H1 (cell line): Measurements from ENCODE around the gene LIG1. TPM values are rescaled to one million over a fixed set of nuclear protein-coding genes. Genes with fewer than 3 reads are reported as not detected.

Source experiments
- CBX8 ChIP-seq: fragments of 300-800, 300-1000 bp; sonication (generic); IDR thresholded peaks from 2 replicates; pipeline ENCODE4 v1.7.1; 2016; ENCODE audit warnings: low read depth, low read length, borderline replicate concordance
- KDM5A ChIP-seq: fragments of 200-600 bp; IDR thresholded peaks from 2 replicates; pipeline ENCODE4 v1.7.1; 2012; ENCODE audit warnings: mild to moderate bottlenecking, low read length, inconsistent platforms, mixed read lengths
- PHF8 ChIP-seq: fragments of 200-600 bp; sonication (generic); conservative IDR thresholded peaks from 2 replicates; pipeline ENCODE4 v1.7.1; 2012; ENCODE audit warnings: low read depth, mild to moderate bottlenecking, inconsistent platforms, low read length, moderate library complexity
- SP2 ChIP-seq: IDR thresholded peaks from 2 replicates; pipeline ENCODE4 v1.6.1; 2012; ENCODE audit warnings: mild to moderate bottlenecking, low read length, inconsistent platforms
- polyA plus RNA-seq, 7 experiments: library from polyadenylated mRNA; depleted of rRNA in 3 of 7; stranded (reverse) in 5 of 7; unstranded in 2 of 7; fragments of >200 nt in 5 of 7; fragments of 200-250 nt in 2 of 7; gene quantifications; 1 replicate in 5 of 7; 2 replicates in 1 of 7; 4 replicates in 1 of 7; pipeline versions ENCODE4 v1.2.1 to v1.2.3, GENCODE V29; 2011 to 2013; ENCODE audit warnings: missing spikeins in 2 of 7, mixed read lengths in 2 of 7
- total RNA-seq: library from RNA; stranded (reverse); fragmentation: NEBNext Ultra II Directional; extraction: Animal tissue kit (Norgen Biotek cat#: 25700); gene quantifications from 2 replicates; pipeline ENCODE4 v1.2.1, GENCODE V29; 2021
- TF ChIP-seq, protein P1 (sequence below): fragments of 300-600 bp; sonication (generic); IDR thresholded peaks from 2 replicates; pipeline ENCODE4 v1.7.1; 2012; ENCODE audit warnings: low read length, moderate library complexity, mild to moderate bottlenecking, inconsistent platforms; ENCODE audit not compliant: insufficient replicate concordance
- TF ChIP-seq, protein P2 (sequence below): IDR thresholded peaks from 2 replicates; pipeline ENCODE4 v1.6.1; 2012; ENCODE audit warnings: inconsistent platforms

Gene LIG1
- total and polyA plus RNA-seq, 2 of the 8 experiments (the other 6 are each of a cell fraction or from before 2014, with no cell fraction given), result 67.6 to 113 TPM

DNA sequence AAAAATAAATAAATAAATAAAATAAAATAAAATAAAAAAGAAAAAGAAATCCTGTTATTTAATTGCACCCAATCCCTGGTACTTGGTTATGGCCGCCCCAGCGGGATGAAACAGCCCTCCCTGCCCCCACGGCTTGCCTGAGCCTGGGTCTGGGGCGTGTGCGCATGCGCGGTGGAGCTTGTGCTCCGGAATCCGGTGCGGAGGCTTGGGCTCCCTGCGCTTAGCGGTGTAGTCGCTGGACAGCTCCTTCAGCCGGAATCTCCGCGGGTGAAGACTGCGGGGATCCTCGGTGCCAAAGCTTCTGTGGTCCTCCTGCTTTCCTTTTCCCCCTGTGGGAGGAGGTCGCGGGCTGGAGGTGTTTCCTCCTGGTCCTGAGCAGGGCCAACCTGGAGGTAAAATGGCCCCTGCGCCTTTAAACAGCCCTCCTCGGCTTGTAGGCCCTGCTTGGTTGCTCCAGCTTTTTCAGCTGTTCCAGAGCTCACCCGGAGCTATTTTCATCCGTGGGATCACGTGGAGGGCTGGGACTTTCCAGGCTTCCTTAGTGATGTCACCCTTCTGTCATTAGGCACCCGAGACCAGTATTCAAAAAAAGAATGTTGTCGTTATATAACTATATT is 59.7 kb downstream of the LIG1 start, which contains the start of gene PLA2G4C (continued):
- TF ChIP-seq, protein P1, sequence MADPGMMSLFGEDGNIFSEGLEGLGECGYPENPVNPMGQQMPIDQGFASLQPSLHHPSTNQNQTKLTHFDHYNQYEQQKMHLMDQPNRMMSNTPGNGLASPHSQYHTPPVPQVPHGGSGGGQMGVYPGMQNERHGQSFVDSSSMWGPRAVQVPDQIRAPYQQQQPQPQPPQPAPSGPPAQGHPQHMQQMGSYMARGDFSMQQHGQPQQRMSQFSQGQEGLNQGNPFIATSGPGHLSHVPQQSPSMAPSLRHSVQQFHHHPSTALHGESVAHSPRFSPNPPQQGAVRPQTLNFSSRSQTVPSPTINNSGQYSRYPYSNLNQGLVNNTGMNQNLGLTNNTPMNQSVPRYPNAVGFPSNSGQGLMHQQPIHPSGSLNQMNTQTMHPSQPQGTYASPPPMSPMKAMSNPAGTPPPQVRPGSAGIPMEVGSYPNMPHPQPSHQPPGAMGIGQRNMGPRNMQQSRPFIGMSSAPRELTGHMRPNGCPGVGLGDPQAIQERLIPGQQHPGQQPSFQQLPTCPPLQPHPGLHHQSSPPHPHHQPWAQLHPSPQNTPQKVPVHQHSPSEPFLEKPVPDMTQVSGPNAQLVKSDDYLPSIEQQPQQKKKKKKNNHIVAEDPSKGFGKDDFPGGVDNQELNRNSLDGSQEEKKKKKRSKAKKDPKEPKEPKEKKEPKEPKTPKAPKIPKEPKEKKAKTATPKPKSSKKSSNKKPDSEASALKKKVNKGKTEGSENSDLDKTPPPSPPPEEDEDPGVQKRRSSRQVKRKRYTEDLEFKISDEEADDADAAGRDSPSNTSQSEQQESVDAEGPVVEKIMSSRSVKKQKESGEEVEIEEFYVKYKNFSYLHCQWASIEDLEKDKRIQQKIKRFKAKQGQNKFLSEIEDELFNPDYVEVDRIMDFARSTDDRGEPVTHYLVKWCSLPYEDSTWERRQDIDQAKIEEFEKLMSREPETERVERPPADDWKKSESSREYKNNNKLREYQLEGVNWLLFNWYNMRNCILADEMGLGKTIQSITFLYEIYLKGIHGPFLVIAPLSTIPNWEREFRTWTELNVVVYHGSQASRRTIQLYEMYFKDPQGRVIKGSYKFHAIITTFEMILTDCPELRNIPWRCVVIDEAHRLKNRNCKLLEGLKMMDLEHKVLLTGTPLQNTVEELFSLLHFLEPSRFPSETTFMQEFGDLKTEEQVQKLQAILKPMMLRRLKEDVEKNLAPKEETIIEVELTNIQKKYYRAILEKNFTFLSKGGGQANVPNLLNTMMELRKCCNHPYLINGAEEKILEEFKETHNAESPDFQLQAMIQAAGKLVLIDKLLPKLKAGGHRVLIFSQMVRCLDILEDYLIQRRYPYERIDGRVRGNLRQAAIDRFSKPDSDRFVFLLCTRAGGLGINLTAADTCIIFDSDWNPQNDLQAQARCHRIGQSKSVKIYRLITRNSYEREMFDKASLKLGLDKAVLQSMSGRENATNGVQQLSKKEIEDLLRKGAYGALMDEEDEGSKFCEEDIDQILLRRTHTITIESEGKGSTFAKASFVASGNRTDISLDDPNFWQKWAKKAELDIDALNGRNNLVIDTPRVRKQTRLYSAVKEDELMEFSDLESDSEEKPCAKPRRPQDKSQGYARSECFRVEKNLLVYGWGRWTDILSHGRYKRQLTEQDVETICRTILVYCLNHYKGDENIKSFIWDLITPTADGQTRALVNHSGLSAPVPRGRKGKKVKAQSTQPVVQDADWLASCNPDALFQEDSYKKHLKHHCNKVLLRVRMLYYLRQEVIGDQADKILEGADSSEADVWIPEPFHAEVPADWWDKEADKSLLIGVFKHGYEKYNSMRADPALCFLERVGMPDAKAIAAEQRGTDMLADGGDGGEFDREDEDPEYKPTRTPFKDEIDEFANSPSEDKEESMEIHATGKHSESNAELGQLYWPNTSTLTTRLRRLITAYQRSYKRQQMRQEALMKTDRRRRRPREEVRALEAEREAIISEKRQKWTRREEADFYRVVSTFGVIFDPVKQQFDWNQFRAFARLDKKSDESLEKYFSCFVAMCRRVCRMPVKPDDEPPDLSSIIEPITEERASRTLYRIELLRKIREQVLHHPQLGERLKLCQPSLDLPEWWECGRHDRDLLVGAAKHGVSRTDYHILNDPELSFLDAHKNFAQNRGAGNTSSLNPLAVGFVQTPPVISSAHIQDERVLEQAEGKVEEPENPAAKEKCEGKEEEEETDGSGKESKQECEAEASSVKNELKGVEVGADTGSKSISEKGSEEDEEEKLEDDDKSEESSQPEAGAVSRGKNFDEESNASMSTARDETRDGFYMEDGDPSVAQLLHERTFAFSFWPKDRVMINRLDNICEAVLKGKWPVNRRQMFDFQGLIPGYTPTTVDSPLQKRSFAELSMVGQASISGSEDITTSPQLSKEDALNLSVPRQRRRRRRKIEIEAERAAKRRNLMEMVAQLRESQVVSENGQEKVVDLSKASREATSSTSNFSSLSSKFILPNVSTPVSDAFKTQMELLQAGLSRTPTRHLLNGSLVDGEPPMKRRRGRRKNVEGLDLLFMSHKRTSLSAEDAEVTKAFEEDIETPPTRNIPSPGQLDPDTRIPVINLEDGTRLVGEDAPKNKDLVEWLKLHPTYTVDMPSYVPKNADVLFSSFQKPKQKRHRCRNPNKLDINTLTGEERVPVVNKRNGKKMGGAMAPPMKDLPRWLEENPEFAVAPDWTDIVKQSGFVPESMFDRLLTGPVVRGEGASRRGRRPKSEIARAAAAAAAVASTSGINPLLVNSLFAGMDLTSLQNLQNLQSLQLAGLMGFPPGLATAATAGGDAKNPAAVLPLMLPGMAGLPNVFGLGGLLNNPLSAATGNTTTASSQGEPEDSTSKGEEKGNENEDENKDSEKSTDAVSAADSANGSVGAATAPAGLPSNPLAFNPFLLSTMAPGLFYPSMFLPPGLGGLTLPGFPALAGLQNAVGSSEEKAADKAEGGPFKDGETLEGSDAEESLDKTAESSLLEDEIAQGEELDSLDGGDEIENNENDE, result no peak
- TF ChIP-seq PHF8 (peak; percentile 50), CBX8 (no peak), SP2 (no peak), KDM5A (no peak)
- TF ChIP-seq, protein P2, sequence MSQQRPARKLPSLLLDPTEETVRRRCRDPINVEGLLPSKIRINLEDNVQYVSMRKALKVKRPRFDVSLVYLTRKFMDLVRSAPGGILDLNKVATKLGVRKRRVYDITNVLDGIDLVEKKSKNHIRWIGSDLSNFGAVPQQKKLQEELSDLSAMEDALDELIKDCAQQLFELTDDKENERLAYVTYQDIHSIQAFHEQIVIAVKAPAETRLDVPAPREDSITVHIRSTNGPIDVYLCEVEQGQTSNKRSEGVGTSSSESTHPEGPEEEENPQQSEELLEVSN, result no peak
- TF ChIP-seq, all 59 proteins: peak for 10
